Lung (tissue), 12 donors: Measurements from ENCODE around the gene QPCT. TPM values are rescaled to one million over a fixed set of nuclear protein-coding genes. Genes with fewer than 3 reads are reported as not detected.

Experiments
- ATAC-seq: fragments of 200-7000 bp; cut with Tn5 transposase; one replicate; pipeline ENCODE4 v1.9.1; 2020; ENCODE audit warnings: moderate number of reproducible peaks; ENCODE audit not compliant: insufficient read depth, low FRiP score
- DNase-seq, 3 donors: peaks; one replicate each; pipeline ENCODE4 v3.0.0-alpha.2; 2013 to 2017
- H3K27ac ChIP-seq, 2 donors: one replicate each; pipeline ENCODE4 v1.5.1; 2013; ENCODE audit warnings: mild to moderate bottlenecking in 2 of 2, moderate library complexity in 2 of 2, control low read depth in 1 of 2, inconsistent platforms in 1 of 2, low read depth in 1 of 2, low read length in 1 of 2
- H3K27me3 ChIP-seq, 3 donors: one replicate each; pipeline ENCODE4 v1.5.1; 2013; ENCODE audit warnings: low read length in 2 of 3; ENCODE audit not compliant: control insufficient read depth in 3 of 3, insufficient read depth in 3 of 3
- H3K36me3 ChIP-seq, 4 donors: one replicate each; pipeline ENCODE4 v1.5.1; 2013; ENCODE audit warnings: low read length in 4 of 4, mild to moderate bottlenecking in 1 of 4, moderate library complexity in 1 of 4; ENCODE audit not compliant: control insufficient read depth in 4 of 4, insufficient read depth in 4 of 4
- H3K4me1 ChIP-seq, 5 donors: one replicate each; pipeline ENCODE4 v1.5.1; 2013; ENCODE audit warnings: low read length in 5 of 5, mild to moderate bottlenecking in 2 of 5, moderate library complexity in 1 of 5; ENCODE audit not compliant: control insufficient read depth in 5 of 5, insufficient read depth in 5 of 5
- H3K4me3 ChIP-seq: one replicate; pipeline ENCODE4 v1.5.1; 2013; ENCODE audit warnings: mild to moderate bottlenecking, control low read depth, moderate library complexity
- H3K9ac ChIP-seq, 2 donors: one replicate each; pipeline ENCODE4 v1.5.1; 2013; ENCODE audit warnings: low read length in 2 of 2, control low read depth in 1 of 2; ENCODE audit not compliant: insufficient read depth in 1 of 2
- H3K9me3 ChIP-seq, 4 donors: one replicate each; pipeline ENCODE4 v1.5.1; 2013; ENCODE audit warnings: low read length in 3 of 4, mild to moderate bottlenecking in 1 of 4, moderate library complexity in 1 of 4; ENCODE audit not compliant: control insufficient read depth in 4 of 4, insufficient read depth in 3 of 4
- WGBS, 2 donors: extraction: QIAGEN DNeasy Blood & Tissue Kit; methylation state at CpG; one replicate each; pipeline ENCODE4 v1.1.7; 2013; 5-methylcytosine and 5-hydroxymethylcytosine counted together
- polyA plus RNA-seq, 2 donors: library from polyadenylated mRNA; stranded (reverse); fragments of 200-250 nt; gene quantifications; one replicate each; pipeline ENCODE4 v1.2.1, GENCODE V29; 2013
- total RNA-seq, 2 donors: library from RNA; depleted of rRNA in 1 of 2; stranded (reverse); fragments of >200 nt in 1 of 2; gene quantifications; one replicate each; pipeline ENCODE4 v1.2.1, GENCODE V29; 2014 to 2021
- TF ChIP-seq, protein P1 (sequence below): IDR thresholded peaks from 2 replicates; pipeline ENCODE4 v1.5.1; 2012; ENCODE audit warnings: mild to moderate bottlenecking; ENCODE audit errors: control extremely low read depth, extremely low read depth
- donor health status: control.
- donor health status: control.
- donor health status: Bipolar disorder and iron deficiency.
- donor health status: healthy.
- donor health status: DM: yes; HTN: yes; CAD: no.

The QPCT gene
- total and polyA plus RNA-seq, 4 donors: 3.0 to 34.1 (median 7.4) TPM

DNA sequence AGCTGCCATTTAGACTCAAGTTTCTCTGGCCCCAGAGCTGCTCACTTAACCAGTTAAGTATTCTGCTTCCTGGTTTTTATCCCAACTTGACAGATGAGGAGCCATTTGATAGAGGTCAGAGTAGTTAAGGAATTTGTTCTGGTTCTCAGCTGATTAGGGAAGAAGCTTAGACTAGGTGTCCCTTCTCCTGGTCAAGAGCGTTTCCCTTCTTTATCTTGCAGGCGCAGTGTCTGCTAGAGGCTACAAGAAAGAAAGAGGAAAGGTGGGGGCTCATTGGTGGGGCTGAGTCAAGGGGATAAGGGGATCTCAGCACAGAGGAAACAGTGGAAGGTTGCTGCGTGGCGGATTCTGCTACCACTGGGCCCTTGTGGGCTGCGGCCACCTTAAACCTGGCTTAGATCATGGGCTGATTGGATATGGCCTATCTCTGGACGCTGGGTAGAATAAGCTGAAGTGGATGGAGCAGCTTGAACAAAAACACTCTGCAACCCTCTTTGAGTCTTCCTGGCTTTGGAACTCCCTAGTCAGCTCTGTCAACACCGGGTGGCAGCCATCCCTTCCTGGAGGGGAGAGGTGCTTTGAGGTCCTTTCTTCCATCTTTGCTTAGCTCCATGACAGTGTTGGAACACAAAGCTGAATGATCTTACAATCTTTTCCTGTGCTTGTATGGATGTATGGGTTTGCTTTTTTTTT is 70.8 kb downstream of the QPCT start:
- no peaks in the 10 kb centered on the region for H3K36me3 ChIP-seq
- H3K9me3 ChIP-seq: no peaks in the 10 kb centered on the region
- no peak overlapping the region for H3K9ac ChIP-seq
- DNase-seq: peak in 2 of 3 donors; percentile 32 to 37
- H3K27ac ChIP-seq: peak overlapping the region in 1 of 2 donors; percentile 26
- WGBS, 2 donors: 90 to 97% methylated on average over 7 of the region's 7 CpGs
- TF ChIP-seq, protein P1, sequence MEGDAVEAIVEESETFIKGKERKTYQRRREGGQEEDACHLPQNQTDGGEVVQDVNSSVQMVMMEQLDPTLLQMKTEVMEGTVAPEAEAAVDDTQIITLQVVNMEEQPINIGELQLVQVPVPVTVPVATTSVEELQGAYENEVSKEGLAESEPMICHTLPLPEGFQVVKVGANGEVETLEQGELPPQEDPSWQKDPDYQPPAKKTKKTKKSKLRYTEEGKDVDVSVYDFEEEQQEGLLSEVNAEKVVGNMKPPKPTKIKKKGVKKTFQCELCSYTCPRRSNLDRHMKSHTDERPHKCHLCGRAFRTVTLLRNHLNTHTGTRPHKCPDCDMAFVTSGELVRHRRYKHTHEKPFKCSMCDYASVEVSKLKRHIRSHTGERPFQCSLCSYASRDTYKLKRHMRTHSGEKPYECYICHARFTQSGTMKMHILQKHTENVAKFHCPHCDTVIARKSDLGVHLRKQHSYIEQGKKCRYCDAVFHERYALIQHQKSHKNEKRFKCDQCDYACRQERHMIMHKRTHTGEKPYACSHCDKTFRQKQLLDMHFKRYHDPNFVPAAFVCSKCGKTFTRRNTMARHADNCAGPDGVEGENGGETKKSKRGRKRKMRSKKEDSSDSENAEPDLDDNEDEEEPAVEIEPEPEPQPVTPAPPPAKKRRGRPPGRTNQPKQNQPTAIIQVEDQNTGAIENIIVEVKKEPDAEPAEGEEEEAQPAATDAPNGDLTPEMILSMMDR: no peak
- H3K27me3 ChIP-seq: no peaks in the 10 kb centered on the region
- no peak overlapping the region for H3K4me3 ChIP-seq
- ATAC-seq: no peak
- peaks cover 0 to 12% (median 4%) of the 10 kb centered on the region in 5 donors for H3K4me1 ChIP-seq

DNA sequence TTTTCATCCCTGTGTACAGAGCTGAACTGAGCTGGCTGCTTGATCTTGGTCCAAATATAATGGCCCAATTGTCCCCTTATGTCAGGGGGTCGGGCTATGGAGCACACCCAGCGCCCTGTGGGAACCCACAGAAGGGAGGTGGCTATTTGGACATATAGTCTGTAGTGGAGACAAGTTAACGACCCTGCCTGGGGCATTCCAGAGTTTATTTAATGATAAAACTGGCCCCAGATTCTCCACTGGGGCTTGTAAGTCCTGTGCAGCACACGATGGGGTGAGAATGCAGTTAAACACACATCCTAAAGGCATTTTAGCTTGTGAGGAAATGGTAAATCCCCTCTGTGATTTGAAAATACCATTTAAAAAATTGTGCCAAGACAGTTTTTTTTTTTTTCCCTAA is 72.9 kb downstream of the QPCT start:
- Histone ChIP-seq H3K4me3 (no peak overlapping the region), H3K9me3 (no peaks in the 10 kb centered on the region), H3K4me1 (peaks cover 0 to 15% (median 4%) of the 10 kb centered on the region in 5 donors), H3K27me3 (no peaks in the 10 kb centered on the region), H3K36me3 (no peaks in the 10 kb centered on the region), H3K27ac (no peak overlapping the region), H3K9ac (no peak overlapping the region)
- no peak for ATAC-seq
- DNase-seq: no peak
- TF ChIP-seq, protein P1: no peak
- WGBS, 2 donors: 70 to 79% methylated on average over 4 of the region's 4 CpGs

DNA sequence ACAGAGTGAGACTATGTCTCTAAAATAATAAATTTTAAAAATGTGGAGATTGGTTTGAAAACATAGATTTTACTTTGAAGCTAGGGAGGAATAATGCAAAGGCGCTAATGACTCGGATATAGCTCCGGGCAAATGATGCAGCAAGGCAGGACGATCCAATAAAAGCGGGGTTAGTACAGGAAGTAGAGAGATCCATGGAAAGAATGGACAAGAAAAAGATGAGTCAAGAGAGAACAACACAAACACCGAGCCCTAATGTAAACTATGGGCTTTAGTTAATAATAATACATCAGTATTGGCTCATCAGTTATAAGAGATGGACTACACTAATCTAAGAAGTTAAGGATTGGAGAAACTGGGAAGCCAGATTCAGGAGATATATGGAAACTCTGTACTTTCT is 74.5 kb downstream of the QPCT start:
- no peaks in the 10 kb centered on the region for H3K9me3 ChIP-seq
- no peaks in the 10 kb centered on the region for H3K27me3 ChIP-seq
- ATAC-seq: no peak
- peaks cover 0 to 15% (median 4%) of the 10 kb centered on the region in 5 donors for H3K4me1 ChIP-seq
- H3K36me3 ChIP-seq: no peaks in the 10 kb centered on the region
- TF ChIP-seq, protein P1: no peak
- WGBS, 2 donors: 92 to 97% methylated on average over 6 of the region's 6 CpGs
- DNase-seq: no peak
- H3K27ac ChIP-seq: no peak overlapping the region
- H3K9ac ChIP-seq: no peak overlapping the region
- no peak overlapping the region for H3K4me3 ChIP-seq

DNA sequence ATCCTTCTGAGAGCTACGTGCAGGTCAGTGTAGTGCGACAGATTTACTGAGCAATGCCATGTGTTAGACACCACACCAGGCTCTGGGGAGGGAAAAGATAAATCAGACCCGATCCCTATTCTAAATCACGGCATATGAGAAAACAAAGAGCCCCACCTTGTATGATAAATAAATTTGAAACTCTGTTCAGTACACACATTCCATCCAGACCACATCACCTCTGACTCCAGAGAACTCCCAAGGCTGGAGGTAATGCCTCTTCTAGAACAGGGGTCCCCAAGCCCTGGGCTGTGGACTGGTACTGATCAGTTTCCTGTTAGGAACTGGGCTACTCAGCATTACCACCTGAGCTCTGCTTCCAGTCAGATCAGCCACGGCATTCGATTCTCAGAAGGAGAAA is 77.3 kb downstream of the QPCT start:
- Histone ChIP-seq H3K27me3 (no peaks in the 10 kb centered on the region), H3K36me3 (no peaks in the 10 kb centered on the region), H3K4me1 (peaks cover 0 to 7% (median 3%) of the 10 kb centered on the region in 5 donors), H3K27ac (no peak overlapping the region), H3K9me3 (no peaks in the 10 kb centered on the region), H3K9ac (no peak overlapping the region), H3K4me3 (no peak overlapping the region)
- no peak for ATAC-seq
- TF ChIP-seq, protein P1: no peak
- WGBS, 2 donors: 93 to 97% methylated on average over 6 of the region's 6 CpGs
- DNase-seq: no peak
